ENCODE results near the gene SELENON. TPM values are rescaled to one million over a fixed set of nuclear protein-coding genes. Genes with fewer than 3 reads are reported as not detected.

Gene SELENON
- total and polyA plus RNA-seq, 9 of the 15 experiments (the other 6 are each of a cell fraction or from before 2014, with no cell fraction given) = 0.43 to 26.7 (median 7.0) TPM

DNA sequence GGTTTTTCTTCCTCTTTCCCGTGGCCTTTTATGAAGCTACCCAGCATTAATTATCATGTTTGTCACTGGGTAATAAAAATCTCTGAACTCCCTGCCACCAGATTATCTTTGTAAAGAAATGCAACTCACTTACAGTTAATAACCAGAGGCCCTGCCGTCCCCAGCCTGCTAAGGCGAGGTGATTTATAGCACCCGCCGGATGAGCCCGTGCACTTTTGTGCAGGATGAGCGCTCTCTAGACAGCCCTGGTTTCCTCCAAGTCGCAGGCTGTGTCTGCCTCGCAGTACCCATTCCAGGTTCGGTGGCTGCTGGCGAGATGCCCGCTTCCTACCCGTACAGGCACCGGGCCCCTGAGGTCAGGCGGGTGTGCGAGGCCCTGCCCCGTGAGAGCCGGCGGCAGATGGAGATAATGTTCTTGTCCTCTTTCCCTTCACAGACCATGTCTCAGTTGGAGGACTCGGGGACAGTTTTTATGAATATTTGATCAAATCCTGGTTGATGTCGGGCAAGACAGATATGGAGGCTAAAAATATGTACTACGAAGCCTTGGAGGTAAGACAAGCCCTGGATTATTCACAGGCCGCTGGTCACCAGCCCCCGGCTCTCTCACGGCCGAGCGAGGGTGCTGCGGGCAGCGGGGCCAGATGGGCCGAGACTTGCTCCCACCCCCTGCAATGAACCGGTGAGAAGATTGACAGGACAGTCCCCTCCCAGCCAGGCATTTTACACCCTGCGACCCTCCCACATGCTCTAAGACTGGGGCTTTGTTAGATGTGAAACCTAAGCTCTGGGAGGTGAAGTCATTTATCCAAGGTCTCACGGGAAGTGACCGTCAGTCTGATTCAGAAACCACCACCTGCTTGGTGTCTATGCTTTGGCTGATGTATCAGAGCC, 28.5 kb upstream of the SELENON start (continued):
- TF ChIP-seq, protein P1, sequence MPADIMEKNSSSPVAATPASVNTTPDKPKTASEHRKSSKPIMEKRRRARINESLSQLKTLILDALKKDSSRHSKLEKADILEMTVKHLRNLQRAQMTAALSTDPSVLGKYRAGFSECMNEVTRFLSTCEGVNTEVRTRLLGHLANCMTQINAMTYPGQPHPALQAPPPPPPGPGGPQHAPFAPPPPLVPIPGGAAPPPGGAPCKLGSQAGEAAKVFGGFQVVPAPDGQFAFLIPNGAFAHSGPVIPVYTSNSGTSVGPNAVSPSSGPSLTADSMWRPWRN (IDR thresholded peaks at IDR 0.05; ENCODE audit: low read depth) = peak; percentile 66; the same call in 1 of the 2 replicates
- TF ChIP-seq SIN3B (IDR thresholded peaks at IDR 0.05; ENCODE audit: low read depth) = no peak
- TF ChIP-seq, protein P2, sequence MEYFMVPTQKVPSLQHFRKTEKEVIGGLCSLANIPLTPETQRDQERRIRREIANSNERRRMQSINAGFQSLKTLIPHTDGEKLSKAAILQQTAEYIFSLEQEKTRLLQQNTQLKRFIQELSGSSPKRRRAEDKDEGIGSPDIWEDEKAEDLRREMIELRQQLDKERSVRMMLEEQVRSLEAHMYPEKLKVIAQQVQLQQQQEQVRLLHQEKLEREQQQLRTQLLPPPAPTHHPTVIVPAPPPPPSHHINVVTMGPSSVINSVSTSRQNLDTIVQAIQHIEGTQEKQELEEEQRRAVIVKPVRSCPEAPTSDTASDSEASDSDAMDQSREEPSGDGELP (CRISPR knock-in tag; IDR thresholded peaks at IDR 0.05; ENCODE audit: borderline replicate concordance) = 0 out of 2 replicates have a peak, but pooled peaks have one; percentile 15
- TF ChIP-seq, protein P3, sequence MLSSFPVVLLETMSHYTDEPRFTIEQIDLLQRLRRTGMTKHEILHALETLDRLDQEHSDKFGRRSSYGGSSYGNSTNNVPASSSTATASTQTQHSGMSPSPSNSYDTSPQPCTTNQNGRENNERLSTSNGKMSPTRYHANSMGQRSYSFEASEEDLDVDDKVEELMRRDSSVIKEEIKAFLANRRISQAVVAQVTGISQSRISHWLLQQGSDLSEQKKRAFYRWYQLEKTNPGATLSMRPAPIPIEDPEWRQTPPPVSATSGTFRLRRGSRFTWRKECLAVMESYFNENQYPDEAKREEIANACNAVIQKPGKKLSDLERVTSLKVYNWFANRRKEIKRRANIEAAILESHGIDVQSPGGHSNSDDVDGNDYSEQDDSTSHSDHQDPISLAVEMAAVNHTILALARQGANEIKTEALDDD (IDR thresholded peaks at IDR 0.05) = peak; percentile 54; the same call in 1 of the 2 replicates
- TF ChIP-seq, protein P4, sequence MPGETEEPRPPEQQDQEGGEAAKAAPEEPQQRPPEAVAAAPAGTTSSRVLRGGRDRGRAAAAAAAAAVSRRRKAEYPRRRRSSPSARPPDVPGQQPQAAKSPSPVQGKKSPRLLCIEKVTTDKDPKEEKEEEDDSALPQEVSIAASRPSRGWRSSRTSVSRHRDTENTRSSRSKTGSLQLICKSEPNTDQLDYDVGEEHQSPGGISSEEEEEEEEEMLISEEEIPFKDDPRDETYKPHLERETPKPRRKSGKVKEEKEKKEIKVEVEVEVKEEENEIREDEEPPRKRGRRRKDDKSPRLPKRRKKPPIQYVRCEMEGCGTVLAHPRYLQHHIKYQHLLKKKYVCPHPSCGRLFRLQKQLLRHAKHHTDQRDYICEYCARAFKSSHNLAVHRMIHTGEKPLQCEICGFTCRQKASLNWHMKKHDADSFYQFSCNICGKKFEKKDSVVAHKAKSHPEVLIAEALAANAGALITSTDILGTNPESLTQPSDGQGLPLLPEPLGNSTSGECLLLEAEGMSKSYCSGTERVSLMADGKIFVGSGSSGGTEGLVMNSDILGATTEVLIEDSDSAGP (CRISPR knock-in tag; IDR thresholded peaks at IDR 0.05) = peak; percentile 31; the same call in 1 of the 2 replicates
- no peak for TF ChIP-seq KLF16 (IDR thresholded peaks at IDR 0.05)
- TF ChIP-seq, protein P5, sequence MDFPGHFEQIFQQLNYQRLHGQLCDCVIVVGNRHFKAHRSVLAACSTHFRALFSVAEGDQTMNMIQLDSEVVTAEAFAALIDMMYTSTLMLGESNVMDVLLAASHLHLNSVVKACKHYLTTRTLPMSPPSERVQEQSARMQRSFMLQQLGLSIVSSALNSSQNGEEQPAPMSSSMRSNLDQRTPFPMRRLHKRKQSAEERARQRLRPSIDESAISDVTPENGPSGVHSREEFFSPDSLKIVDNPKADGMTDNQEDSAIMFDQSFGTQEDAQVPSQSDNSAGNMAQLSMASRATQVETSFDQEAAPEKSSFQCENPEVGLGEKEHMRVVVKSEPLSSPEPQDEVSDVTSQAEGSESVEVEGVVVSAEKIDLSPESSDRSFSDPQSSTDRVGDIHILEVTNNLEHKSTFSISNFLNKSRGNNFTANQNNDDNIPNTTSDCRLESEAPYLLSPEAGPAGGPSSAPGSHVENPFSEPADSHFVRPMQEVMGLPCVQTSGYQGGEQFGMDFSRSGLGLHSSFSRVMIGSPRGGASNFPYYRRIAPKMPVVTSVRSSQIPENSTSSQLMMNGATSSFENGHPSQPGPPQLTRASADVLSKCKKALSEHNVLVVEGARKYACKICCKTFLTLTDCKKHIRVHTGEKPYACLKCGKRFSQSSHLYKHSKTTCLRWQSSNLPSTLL (IDR thresholded peaks at IDR 0.05) = no peak
- 0 out of 2 replicates have a peak, but pooled peaks have one; percentile 26 for TF ChIP-seq NR2C2 (CRISPR knock-in tag; IDR thresholded peaks at IDR 0.05)
- TF ChIP-seq NR2C2 (tag; IDR thresholded peaks at IDR 0.05) = peak; percentile 38; the same call in 1 of the 2 replicates
- TF ChIP-seq, protein P6, sequence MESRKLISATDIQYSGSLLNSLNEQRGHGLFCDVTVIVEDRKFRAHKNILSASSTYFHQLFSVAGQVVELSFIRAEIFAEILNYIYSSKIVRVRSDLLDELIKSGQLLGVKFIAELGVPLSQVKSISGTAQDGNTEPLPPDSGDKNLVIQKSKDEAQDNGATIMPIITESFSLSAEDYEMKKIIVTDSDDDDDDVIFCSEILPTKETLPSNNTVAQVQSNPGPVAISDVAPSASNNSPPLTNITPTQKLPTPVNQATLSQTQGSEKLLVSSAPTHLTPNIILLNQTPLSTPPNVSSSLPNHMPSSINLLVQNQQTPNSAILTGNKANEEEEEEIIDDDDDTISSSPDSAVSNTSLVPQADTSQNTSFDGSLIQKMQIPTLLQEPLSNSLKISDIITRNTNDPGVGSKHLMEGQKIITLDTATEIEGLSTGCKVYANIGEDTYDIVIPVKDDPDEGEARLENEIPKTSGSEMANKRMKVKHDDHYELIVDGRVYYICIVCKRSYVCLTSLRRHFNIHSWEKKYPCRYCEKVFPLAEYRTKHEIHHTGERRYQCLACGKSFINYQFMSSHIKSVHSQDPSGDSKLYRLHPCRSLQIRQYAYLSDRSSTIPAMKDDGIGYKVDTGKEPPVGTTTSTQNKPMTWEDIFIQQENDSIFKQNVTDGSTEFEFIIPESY (CRISPR knock-in tag; IDR thresholded peaks at IDR 0.05) = peak; percentile 20; the same call in 1 of the 2 replicates
- TF ChIP-seq CBX3 (IDR thresholded peaks at IDR 0.05; ENCODE audit: borderline replicate concordance in 1 of 2, low read length in 2 of 2) = no peak
- 0 out of 2 replicates have a peak, but pooled peaks have one; percentile 6 for TF ChIP-seq NFE2 (IDR thresholded peaks at IDR 0.05; ENCODE audit: low read depth)
- TF ChIP-seq, protein P7, sequence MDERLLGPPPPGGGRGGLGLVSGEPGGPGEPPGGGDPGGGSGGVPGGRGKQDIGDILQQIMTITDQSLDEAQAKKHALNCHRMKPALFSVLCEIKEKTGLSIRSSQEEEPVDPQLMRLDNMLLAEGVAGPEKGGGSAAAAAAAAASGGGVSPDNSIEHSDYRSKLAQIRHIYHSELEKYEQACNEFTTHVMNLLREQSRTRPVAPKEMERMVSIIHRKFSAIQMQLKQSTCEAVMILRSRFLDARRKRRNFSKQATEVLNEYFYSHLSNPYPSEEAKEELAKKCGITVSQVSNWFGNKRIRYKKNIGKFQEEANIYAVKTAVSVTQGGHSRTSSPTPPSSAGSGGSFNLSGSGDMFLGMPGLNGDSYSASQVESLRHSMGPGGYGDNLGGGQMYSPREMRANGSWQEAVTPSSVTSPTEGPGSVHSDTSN (CRISPR knock-in tag; IDR thresholded peaks at IDR 0.05; ENCODE audit: low read depth) = no peak
- TF ChIP-seq, protein P7 (tag; conservative IDR thresholded peaks at IDR 0.05; ENCODE audit: low read depth) = peak; percentile 96
- TF ChIP-seq NFATC3 (IDR thresholded peaks at IDR 0.05) = no peak

Measured in K562 (cell line).